ENCODE data around the gene TMEM151B.
A peak's percentile ranks its signal among the peaks of the same experiment; 100 is the strongest.
"Not testable (repeated sequence)": the region's sequence is repeated elsewhere in the genome, so short reads cannot be mapped to it uniquely, and the experiment has no call there.

The TMEM151B gene

DNA sequence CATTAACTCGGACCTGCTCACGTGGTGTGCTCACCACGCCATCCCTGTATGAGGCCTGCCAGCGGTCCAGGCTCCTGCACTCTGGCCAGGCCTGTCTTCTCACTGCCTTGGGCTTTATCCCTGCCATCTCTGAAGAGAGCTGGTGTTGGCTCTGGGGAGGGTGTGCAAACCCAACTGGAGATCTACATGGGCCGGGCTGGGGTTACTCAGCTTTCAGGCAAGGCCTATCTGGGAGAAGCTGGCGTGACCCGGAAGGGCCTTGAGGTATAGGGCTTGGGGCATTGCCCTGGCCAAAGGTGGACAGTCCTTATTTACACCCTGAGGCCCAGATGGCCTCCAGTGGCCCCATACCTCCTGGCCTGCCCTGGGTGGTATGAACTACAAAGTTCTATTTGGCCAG is 41.8 kb upstream of the TMEM151B start:
- Mint-ChIP-seq H3K4me3 (no peak overlapping the region), H3K36me3 (ENCODE audit: low read depth) (peaks cover 6% of the 10 kb centered on the region), H3K9me3 (no peaks in the 10 kb centered on the region), H3K4me1 (ENCODE audit: low read depth) (peaks cover 14% of the 10 kb centered on the region), H3K27ac (no peak overlapping the region), H3K27me3 (ENCODE audit: low read depth) (no peaks in the 10 kb centered on the region)

DNA sequence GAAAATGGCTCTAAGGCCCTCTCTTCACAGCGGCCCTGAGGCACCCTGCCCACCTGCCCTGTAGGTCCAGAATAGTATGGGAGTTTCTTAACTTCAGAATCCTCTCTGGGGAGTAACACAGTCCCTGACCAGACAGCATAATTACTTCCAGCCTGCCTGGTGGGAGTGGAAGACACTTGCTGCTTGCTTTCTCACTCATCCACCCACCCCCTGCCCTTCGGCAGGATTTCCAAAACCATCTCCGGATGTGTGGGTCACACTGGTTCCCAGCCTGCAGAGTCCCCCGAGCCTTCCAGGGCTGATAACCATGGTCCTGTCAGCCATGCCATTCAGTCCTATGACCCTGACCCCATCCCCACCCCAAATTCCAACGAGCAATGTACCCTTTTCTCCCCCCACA is 41.4 kb upstream of the TMEM151B start:
- H3K27ac Mint-ChIP-seq, result no peak overlapping the region
- H3K27me3 Mint-ChIP-seq (ENCODE audit: low read depth), result no peaks in the 10 kb centered on the region
- H3K36me3 Mint-ChIP-seq (ENCODE audit: low read depth), result peaks cover 6% of the 10 kb centered on the region
- peaks cover 18% of the 10 kb centered on the region for H3K4me1 Mint-ChIP-seq (ENCODE audit: low read depth)
- H3K4me3 Mint-ChIP-seq, result no peak overlapping the region
- H3K9me3 Mint-ChIP-seq, result no peaks in the 10 kb centered on the region

DNA sequence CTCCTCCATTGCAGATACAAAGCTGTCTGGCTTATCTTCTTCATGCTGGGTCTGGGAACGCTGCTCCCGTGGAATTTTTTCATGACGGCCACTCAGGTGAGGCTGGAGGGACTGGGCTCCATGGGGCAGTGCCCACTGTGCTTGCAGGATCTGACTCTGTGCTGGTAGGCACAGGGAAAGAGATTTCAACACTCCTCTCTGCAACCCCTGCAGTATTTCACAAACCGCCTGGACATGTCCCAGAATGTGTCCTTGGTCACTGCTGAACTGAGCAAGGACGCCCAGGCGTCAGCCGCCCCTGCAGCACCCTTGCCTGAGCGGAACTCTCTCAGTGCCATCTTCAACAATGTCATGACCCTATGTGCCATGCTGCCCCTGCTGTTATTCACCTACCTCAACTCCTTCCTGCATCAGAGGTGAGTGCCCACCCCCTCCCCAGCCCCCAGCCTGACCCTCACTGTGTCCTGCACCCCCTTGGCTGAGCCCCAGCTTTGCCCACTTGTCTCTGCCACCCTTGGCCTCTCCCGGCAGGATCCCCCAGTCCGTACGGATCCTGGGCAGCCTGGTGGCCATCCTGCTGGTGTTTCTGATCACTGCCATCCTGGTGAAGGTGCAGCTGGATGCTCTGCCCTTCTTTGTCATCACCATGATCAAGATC is 40.7 kb upstream of the TMEM151B start:
- Mint-ChIP-seq H3K4me1 (ENCODE audit: low read depth) (peaks cover 12% of the 10 kb centered on the region), H3K27me3 (ENCODE audit: low read depth) (no peaks in the 10 kb centered on the region), H3K36me3 (ENCODE audit: low read depth) (peaks cover 6% of the 10 kb centered on the region), H3K9me3 (no peaks in the 10 kb centered on the region), H3K4me3 (no peak overlapping the region), H3K27ac (no peak overlapping the region)

DNA sequence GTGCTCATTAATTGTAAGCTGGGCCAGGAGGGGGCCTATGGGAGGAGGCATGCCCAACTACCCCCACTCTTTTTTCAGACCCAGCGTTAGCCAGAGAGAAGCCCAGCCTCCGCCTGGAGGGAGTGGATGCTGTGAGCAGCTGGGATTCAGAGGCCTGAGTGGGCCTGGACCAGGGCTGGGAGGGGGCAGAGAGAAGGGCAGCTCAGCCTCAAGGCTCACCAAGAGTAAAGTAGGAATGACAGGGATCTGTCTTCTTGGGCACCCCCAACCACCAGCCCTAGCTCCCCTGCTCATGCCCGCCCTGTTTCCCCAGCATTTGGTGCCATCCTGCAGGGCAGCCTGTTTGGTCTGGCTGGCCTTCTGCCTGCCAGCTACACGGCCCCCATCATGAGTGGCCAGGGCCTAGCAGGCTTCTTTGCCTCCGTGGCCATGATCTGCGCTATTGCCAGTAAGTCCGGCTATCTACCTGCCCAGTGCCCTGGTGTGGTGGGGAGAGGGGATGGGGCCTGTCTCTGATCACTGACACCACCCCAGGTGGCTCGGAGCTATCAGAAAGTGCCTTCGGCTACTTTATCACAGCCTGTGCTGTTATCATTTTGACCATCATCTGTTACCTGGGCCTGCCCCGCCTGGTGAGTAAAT is 40.1 kb upstream of the TMEM151B start:
- Mint-ChIP-seq H3K27ac (no peak overlapping the region), H3K36me3 (ENCODE audit: low read depth) (peaks cover 6% of the 10 kb centered on the region), H3K4me3 (no peak overlapping the region), H3K9me3 (no peaks in the 10 kb centered on the region), H3K4me1 (ENCODE audit: low read depth) (peaks cover 7% of the 10 kb centered on the region), H3K27me3 (ENCODE audit: low read depth) (no peaks in the 10 kb centered on the region)

DNA sequence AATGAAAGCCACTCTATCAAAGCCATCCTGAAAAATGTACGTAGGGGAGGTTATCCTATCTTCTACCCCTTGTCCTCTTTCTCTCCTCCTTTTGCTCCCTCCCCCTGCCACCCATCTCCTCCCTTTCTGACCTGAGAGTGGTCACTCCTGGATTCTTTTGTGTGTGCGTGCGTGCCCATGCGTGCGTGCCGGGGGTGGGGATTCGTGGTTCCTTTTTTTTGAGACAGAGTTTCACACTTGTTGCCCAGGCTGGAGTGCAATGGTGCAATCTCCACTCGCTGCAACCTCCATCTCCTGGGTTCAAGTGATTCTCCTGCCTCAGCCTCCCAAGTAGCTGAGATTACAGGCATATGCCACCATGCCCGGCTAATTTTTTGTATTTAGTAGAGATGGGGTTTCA is 38.8 kb upstream of the TMEM151B start:
- not testable (repeated sequence) for H3K36me3 Mint-ChIP-seq (ENCODE audit: low read depth); H3K9me3 Mint-ChIP-seq; H3K4me3 Mint-ChIP-seq; H3K4me1 Mint-ChIP-seq (ENCODE audit: low read depth); H3K27ac Mint-ChIP-seq; H3K27me3 Mint-ChIP-seq (ENCODE audit: low read depth)

DNA sequence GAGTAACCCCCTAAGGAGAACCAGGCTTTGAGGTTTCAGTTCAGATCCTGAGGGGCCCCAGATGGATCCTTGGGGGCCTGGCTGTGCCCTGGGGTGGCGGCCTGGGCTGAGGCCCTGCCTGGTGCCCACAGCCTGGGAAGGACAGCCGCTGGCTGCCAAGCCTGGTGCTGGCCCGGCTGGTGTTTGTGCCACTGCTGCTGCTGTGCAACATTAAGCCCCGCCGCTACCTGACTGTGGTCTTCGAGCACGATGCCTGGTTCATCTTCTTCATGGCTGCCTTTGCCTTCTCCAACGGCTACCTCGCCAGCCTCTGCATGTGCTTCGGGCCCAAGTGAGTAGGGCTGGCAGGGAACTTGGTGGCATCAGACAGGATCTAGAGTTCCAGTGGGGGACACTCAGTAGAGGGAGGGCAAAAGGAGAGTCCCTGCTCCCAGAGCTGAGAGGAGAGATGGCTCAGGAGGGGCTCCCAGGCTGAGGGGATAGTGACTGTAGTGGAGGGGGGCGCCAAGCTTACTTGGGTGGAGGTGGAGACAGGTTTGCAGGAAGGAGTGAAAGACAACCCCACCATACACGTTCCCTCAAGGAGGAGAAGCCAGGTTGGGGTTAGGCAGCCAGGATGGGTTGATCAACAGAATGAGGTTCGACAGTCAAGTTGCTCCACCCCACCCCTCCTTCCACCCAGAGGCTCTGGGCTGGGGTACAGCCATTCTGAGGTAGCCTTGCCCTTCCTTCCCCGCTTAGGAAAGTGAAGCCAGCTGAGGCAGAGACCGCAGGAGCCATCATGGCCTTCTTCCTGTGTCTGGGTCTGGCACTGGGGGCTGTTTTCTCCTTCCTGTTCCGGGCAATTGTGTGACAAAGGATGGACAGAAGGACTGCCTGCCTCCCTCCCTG is 37.3 kb upstream of the TMEM151B start:
- H3K4me1 Mint-ChIP-seq (ENCODE audit: low read depth), result peaks cover 17% of the 10 kb centered on the region
- H3K9me3 Mint-ChIP-seq, result no peaks in the 10 kb centered on the region
- H3K4me3 Mint-ChIP-seq, result no peak overlapping the region
- peak overlapping the region; percentile 46 for H3K27ac Mint-ChIP-seq
- H3K27me3 Mint-ChIP-seq (ENCODE audit: low read depth), result no peaks in the 10 kb centered on the region
- peaks cover 6% of the 10 kb centered on the region for H3K36me3 Mint-ChIP-seq (ENCODE audit: low read depth)

DNA sequence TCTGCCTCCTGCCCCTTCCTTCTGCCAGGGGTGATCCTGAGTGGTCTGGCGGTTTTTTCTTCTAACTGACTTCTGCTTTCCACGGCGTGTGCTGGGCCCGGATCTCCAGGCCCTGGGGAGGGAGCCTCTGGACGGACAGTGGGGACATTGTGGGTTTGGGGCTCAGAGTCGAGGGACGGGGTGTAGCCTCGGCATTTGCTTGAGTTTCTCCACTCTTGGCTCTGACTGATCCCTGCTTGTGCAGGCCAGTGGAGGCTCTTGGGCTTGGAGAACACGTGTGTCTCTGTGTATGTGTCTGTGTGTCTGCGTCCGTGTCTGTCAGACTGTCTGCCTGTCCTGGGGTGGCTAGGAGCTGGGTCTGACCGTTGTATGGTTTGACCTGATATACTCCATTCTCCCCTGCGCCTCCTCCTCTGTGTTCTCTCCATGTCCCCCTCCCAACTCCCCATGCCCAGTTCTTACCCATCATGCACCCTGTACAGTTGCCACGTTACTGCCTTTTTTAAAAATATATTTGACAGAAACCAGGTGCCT is 36.6 kb upstream of the TMEM151B start:
- H3K9me3 Mint-ChIP-seq, result no peaks in the 10 kb centered on the region

DNA sequence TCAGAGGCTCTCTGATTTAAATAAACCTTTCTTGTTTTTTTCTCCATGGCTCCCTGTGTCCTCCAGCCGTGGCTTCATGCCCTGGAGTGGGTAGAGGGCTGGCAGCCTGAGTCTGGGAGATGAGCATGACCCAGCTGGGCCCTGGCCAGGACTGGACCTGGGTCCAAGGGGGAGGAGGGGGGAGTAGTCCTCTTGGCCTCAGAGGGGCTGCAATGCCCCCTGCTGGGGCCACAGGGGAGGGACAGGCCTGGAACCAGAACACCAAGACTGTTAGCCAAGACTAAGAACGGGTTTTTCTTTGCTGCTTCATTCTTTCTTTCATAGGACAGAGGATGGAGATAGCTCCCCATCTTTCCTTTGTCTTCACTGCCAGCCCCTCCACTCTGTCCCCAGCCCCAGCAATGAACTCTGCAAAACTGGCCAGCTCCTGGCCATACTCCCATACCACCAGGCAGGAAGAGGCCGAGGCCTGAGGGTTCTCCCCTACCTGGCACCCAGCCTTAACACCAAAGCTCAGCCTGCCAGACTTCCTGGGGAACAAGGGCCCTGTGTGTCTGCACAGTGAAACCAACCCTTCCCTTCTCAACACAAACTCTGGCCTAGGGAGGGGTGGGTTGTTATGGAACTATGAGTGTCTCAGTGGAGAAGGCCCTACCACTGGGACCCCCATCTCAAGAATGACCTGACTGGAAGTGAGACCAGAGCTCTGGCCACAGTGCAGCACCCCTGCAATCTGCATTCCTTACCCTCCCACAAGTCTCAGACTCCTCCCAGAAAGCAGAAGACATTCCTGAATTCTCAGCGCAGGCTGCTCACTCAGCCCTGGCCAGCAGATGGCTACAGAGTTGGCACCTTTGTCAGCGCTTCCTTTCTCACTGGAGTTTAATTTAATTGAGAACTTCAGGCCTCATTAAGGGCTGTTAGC is 35.9 kb upstream of the TMEM151B start:
- H3K27ac Mint-ChIP-seq, result peak overlapping the region; percentile 31
- peaks cover 19% of the 10 kb centered on the region for H3K4me1 Mint-ChIP-seq (ENCODE audit: low read depth)
- H3K27me3 Mint-ChIP-seq (ENCODE audit: low read depth), result no peaks in the 10 kb centered on the region
- H3K36me3 Mint-ChIP-seq (ENCODE audit: low read depth), result peaks cover 6% of the 10 kb centered on the region
- no peak overlapping the region for H3K4me3 Mint-ChIP-seq
- H3K9me3 Mint-ChIP-seq, result no peaks in the 10 kb centered on the region

More for the DNA sequence above, 36.6 kb upstream of the TMEM151B start:
- Mint-ChIP-seq H3K36me3 (ENCODE audit: low read depth) (peaks cover 6% of the 10 kb centered on the region), H3K27me3 (ENCODE audit: low read depth) (no peaks in the 10 kb centered on the region), H3K4me3 (no peak overlapping the region), H3K27ac (no peak overlapping the region), H3K4me1 (ENCODE audit: low read depth) (peaks cover 19% of the 10 kb centered on the region)

DNA sequence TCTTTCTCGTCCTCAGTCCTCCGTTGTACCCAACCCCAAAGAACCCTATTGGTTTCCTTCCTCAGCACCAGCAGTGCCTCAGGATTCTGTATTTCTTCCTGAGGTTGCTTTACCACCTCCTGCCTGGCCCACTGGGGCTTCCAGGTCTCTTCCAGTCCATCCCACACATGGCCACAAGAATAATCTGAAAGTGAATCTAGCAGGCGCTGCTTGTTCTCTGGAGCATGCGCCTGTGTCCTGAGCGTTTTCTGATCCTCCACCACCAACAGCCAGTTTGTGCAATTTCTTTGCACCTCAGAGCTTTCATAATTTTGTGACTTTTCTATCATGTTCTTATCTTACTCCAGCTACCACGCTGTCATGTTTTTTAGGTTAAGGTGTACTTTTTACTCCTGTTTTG is 35.0 kb upstream of the TMEM151B start:
- H3K9me3 Mint-ChIP-seq, result no peaks in the 10 kb centered on the region
- H3K4me3 Mint-ChIP-seq, result no peak overlapping the region
- H3K36me3 Mint-ChIP-seq (ENCODE audit: low read depth), result peaks cover 6% of the 10 kb centered on the region
- no peak overlapping the region for H3K27ac Mint-ChIP-seq
- peaks cover 19% of the 10 kb centered on the region for H3K4me1 Mint-ChIP-seq (ENCODE audit: low read depth)
- no peaks in the 10 kb centered on the region for H3K27me3 Mint-ChIP-seq (ENCODE audit: low read depth)

DNA sequence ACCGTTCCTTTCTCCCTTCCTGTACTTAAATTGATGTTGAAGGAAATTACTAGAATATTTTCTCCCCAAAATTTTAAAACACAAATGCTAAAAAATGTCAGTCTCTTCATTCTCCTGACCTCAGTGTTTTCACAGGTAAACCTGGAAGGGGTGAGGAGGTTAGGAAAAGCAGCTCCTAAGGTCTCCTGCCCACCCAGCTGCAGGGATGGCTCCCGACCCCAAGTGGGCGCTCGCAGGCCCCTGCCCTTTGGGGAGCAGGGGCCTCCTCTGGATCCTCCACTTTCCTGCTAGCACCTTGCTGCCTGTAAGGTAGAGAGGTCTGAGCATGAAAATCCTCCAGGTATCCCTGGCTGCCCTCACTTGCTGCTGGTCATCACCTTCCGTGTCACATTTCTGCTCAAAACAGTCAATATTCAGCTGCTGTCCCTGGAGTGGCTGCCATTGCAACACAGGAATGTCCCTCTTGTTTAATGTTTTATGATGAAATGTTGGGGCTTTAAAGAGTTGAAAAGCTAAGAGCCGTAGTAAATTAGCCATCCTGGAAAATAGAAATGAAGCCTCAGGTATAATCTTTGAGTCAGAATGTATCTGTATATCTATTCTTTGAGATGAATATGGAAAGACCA is 34.2 kb upstream of the TMEM151B start:
- H3K4me3 Mint-ChIP-seq, result no peak overlapping the region
- H3K27ac Mint-ChIP-seq, result no peak overlapping the region
- H3K9me3 Mint-ChIP-seq, result no peaks in the 10 kb centered on the region
- no peaks in the 10 kb centered on the region for H3K27me3 Mint-ChIP-seq (ENCODE audit: low read depth)
- peaks cover 6% of the 10 kb centered on the region for H3K36me3 Mint-ChIP-seq (ENCODE audit: low read depth)
- H3K4me1 Mint-ChIP-seq (ENCODE audit: low read depth), result peaks cover 19% of the 10 kb centered on the region

DNA sequence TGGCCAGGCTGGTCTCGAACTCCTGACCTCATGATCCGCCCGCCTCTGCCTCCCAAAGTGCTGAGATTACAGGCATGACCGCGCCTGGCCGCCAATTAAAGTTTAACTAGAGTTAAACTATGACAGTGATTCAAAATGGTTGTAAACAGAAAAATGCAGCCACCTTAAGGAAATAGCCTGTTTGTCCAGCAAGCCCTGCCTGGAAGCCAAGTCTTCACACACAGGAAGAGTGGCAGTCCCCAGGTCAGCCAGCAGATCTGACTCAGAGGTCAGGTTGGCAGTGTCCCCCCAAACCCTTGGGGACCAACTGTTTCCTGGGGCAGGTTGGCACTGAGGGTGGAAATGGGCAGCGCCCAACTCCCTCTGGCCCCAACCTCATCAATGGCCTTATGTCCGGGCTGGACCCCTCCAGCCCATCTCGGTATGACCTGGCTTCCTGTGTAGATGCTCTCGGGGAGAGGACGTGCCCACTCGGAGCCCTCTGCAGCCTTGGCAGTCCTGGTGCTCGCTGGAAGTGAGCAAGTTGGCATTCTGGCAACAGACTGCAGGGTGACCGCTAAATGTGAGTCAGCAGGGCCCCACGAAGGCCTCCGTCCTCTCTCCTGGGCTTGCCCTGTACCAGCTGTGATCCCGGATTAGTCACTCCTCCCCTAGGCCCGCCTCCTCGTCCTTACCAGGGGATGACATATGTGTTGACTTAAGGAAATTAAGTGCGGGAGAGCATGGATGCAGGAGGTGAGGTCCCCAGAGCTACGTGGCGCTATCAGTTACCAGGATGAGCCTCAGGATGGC is 33.0 kb upstream of the TMEM151B start:
- peak overlapping the region; percentile 95 for H3K27ac Mint-ChIP-seq
- H3K4me1 Mint-ChIP-seq (ENCODE audit: low read depth), result peaks cover 19% of the 10 kb centered on the region
- H3K4me3 Mint-ChIP-seq, result peak overlapping the region; percentile 89
- H3K36me3 Mint-ChIP-seq (ENCODE audit: low read depth), result peaks cover 5% of the 10 kb centered on the region
- no peaks in the 10 kb centered on the region for H3K9me3 Mint-ChIP-seq
- H3K27me3 Mint-ChIP-seq (ENCODE audit: low read depth), result no peaks in the 10 kb centered on the region

DNA sequence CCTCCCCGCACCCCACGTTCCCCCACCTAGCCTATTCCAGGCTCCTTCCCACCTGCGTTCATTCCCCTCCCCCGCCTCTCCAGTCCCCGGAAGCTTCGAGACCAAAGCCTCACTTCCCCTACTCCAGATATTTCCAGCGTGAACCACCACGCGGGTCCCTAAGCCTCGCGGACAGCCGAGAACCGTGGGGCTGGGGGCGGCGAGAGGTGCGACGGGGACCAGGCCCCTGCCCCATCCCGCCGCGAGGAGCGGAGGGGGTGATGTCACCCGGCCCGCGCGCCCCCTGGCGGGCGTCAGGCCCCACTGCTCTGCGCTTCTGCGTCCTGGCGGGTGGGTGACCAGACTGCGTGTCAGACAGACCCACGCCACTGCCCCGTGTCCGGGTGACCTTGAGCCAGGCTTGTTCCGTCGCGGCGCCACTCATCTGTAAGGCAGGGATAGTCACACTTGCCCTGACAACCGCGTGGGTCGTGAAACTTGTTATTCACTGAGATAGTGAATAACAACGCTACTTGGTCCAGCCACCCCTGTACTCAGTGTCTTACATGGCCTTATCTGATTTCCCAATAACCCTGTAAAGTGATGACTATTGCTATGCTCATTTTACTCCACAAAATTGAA is 32.3 kb upstream of the TMEM151B start:
- peaks cover 1% of the 10 kb centered on the region for H3K36me3 Mint-ChIP-seq (ENCODE audit: low read depth)
- H3K4me1 Mint-ChIP-seq (ENCODE audit: low read depth), result peaks cover 18% of the 10 kb centered on the region
- H3K27ac Mint-ChIP-seq, result peak overlapping the region; percentile 95
- no peaks in the 10 kb centered on the region for H3K9me3 Mint-ChIP-seq
- H3K4me3 Mint-ChIP-seq, result peak overlapping the region; percentile 89
- H3K27me3 Mint-ChIP-seq (ENCODE audit: low read depth), result no peaks in the 10 kb centered on the region

All from T-helper 1 cell treated with Interleukin-12 subunit alpha and Interleukin-12 subunit beta and Interleukin-4 antibody, amounts not matched to agents 30 μg/mL and 1 μg/mL, for 36 hours (primary cell).